Measurements from ENCODE around the gene TMEM236.

Gene TMEM236

DNA sequence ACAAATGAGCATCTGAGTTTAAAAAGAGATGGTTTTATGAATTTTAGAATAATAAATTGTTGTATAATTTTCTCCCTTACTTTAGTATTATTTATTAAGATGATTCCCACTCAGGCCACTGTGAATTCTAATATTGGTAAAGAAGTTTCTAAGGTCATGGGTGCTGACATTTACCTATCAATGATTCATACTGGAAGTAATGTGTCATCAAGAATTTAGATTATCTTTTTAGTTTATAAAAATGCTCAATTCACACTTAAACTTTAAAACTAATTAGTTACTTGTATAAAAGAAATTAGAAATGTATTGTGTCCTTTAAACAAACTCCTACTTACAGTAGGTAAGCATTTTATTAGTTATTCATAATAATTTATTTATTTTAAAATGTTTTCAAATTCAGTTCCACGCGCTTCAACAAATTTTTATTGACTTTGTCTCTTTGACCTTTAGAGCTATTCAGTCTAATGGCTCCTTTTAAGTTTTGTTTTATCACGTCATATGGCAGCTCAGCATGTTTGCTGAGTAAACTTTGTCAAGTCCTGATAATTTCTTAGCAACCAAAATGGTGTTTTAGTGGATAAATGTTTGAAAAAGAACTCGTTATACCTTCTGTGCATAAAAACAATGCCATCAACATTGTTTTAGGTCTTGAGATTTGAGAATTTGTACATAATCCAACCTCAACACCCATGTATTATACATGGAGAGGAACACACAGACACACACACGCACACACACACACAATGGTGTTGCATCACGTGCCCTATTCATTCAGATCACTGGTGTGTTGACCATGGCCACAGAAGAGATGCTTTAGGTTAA lies 42.0 kb downstream of the TMEM236 start:
- TF ChIP-seq RAD21 (IDR thresholded peaks at IDR 0.05; ENCODE audit: low read depth) (no peak), EGR1 (IDR thresholded peaks at IDR 0.05) (no peak)
- TF ChIP-seq, protein P1, sequence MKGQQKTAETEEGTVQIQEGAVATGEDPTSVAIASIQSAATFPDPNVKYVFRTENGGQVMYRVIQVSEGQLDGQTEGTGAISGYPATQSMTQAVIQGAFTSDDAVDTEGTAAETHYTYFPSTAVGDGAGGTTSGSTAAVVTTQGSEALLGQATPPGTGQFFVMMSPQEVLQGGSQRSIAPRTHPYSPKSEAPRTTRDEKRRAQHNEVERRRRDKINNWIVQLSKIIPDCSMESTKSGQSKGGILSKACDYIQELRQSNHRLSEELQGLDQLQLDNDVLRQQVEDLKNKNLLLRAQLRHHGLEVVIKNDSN (IDR thresholded peaks at IDR 0.05) = no peak

DNA sequence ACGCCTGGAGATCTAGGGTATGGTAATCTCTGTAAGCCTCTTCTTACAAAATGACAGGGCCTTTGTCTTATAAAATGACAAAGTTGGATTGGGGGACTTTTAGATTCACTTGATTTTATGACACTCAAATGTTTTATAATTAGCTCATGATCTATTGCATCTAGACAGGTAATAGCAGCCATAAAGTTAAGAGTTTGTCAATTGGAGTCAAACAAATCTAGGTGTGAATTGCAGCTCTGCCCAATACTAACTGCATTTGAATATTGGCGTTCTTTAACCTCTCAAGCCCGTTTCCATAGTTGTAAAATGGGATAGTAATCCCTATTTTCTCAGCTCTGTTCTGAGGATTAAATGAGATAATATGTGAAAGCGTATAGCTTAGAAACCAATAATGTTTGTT lies 43.1 kb downstream of the TMEM236 start:
- TF ChIP-seq, protein P2, sequence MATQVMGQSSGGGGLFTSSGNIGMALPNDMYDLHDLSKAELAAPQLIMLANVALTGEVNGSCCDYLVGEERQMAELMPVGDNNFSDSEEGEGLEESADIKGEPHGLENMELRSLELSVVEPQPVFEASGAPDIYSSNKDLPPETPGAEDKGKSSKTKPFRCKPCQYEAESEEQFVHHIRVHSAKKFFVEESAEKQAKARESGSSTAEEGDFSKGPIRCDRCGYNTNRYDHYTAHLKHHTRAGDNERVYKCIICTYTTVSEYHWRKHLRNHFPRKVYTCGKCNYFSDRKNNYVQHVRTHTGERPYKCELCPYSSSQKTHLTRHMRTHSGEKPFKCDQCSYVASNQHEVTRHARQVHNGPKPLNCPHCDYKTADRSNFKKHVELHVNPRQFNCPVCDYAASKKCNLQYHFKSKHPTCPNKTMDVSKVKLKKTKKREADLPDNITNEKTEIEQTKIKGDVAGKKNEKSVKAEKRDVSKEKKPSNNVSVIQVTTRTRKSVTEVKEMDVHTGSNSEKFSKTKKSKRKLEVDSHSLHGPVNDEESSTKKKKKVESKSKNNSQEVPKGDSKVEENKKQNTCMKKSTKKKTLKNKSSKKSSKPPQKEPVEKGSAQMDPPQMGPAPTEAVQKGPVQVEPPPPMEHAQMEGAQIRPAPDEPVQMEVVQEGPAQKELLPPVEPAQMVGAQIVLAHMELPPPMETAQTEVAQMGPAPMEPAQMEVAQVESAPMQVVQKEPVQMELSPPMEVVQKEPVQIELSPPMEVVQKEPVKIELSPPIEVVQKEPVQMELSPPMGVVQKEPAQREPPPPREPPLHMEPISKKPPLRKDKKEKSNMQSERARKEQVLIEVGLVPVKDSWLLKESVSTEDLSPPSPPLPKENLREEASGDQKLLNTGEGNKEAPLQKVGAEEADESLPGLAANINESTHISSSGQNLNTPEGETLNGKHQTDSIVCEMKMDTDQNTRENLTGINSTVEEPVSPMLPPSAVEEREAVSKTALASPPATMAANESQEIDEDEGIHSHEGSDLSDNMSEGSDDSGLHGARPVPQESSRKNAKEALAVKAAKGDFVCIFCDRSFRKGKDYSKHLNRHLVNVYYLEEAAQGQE (IDR thresholded peaks at IDR 0.05; ENCODE audit: low read depth) = no peak
- TF ChIP-seq, protein P3, sequence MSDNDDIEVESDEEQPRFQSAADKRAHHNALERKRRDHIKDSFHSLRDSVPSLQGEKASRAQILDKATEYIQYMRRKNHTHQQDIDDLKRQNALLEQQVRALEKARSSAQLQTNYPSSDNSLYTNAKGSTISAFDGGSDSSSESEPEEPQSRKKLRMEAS (IDR thresholded peaks at IDR 0.05) = no peak
- TF ChIP-seq RAD21 (IDR thresholded peaks at IDR 0.05; ENCODE audit: low read depth) = no peak
- no peak for TF ChIP-seq TEAD4 (IDR thresholded peaks at IDR 0.05)
- no peak for TF ChIP-seq CEBPB (IDR thresholded peaks at IDR 0.05)
- TF ChIP-seq TCF12 (IDR thresholded peaks at IDR 0.05; ENCODE audit: low read depth) = no peak

DNA sequence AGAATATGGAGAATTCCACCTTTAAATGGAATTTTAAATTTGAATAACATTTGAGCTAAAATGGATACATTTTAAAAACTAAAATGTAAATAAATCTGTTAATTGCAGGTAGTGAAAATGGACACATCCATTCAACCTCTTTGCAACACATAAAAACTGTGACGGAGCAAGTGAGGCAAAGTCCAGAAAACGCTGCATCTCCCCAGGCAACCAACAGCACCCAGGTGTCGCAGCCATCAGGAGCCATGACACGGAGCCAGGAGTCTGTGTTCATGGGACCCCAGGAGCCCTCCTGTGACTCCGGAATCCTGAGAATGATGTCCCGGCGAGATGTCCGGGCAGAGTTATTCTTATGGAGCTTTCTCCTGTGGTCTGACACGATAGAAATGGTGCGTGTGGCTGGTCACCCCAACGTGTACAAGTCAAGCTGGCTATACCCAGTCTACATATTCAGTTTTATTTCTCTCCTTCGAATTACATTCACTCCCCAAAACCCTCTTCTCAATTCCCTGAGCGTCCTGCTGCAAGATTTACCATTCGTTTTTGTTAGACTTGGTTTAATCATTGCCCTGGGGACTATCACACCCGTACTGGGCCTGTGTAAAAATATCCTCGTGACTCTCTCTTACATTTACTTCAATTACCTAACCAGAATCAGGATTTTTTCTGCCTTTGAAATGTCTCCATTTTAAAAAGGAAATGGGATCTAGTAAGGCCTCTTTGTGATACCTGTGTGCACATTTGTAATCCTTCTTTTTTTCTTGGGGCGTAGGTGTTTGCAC lies 44.0 kb downstream of the TMEM236 start:
- no peak for TF ChIP-seq RAD21 (IDR thresholded peaks at IDR 0.05; ENCODE audit: low read depth)
- no peak for TF ChIP-seq TAF1 (IDR thresholded peaks at IDR 0.05; ENCODE audit: low read depth)
- no peak for TF ChIP-seq ZBTB7A (IDR thresholded peaks at IDR 0.05; ENCODE audit: low read depth)
- TF ChIP-seq FOXM1 (IDR thresholded peaks at IDR 0.05; ENCODE audit: borderline replicate concordance, low read depth) = no peak
- no peak for TF ChIP-seq TEAD4 (IDR thresholded peaks at IDR 0.05)
- TF ChIP-seq, protein P2 (IDR thresholded peaks at IDR 0.05; ENCODE audit: low read depth) = no peak
- no peak for TF ChIP-seq EP300 (IDR thresholded peaks at IDR 0.05; ENCODE audit: borderline replicate concordance)
- no peak for TF ChIP-seq TCF12 (IDR thresholded peaks at IDR 0.05; ENCODE audit: low read depth)
- TF ChIP-seq CEBPB (IDR thresholded peaks at IDR 0.05) = no peak
- no peak for TF ChIP-seq YY1 (IDR thresholded peaks at IDR 0.05; ENCODE audit: low read depth)
- TF ChIP-seq NFIC (IDR thresholded peaks at IDR 0.05) = no peak
- TF ChIP-seq, protein P3 (IDR thresholded peaks at IDR 0.05) = no peak
- no peak for TF ChIP-seq CREB1 (IDR thresholded peaks at IDR 0.05; ENCODE audit: low read depth)
- TF ChIP-seq, protein P1 (IDR thresholded peaks at IDR 0.05) = no peak
- TF ChIP-seq EGR1 (IDR thresholded peaks at IDR 0.05) = no peak

DNA sequence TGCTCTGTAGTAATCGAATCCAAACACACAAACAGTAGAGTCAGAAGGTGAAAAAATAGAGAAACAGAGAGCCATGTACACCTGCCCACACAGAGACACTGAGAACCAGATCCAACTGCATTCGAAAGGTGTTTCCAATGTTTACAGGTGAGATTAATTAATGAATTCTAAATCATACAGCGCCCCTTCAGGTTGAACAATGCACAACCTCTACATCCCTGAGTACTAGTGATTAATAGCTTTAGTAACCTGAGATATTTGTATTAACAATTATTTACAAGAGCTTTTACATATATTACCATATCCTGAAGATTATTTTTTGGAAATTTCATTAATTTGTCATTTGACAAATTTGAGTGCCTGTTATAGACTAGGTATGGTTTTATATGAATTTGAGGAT lies 49.5 kb downstream of the TMEM236 start:
- no peak for TF ChIP-seq TEAD4 (IDR thresholded peaks at IDR 0.05)
- TF ChIP-seq CREB1 (IDR thresholded peaks at IDR 0.05; ENCODE audit: low read depth) = no peak
- TF ChIP-seq, protein P2 (IDR thresholded peaks at IDR 0.05; ENCODE audit: low read depth) = no peak
- no peak for TF ChIP-seq YY1 (IDR thresholded peaks at IDR 0.05; ENCODE audit: low read depth)
- no peak for TF ChIP-seq TCF12 (IDR thresholded peaks at IDR 0.05; ENCODE audit: low read depth)
- no peak for TF ChIP-seq NFIC (IDR thresholded peaks at IDR 0.05)
- no peak for TF ChIP-seq FOXM1 (IDR thresholded peaks at IDR 0.05; ENCODE audit: borderline replicate concordance, low read depth)
- TF ChIP-seq CEBPB (IDR thresholded peaks at IDR 0.05) = no peak
- no peak for TF ChIP-seq ZBTB7A (IDR thresholded peaks at IDR 0.05; ENCODE audit: low read depth)
- no peak for TF ChIP-seq TAF1 (IDR thresholded peaks at IDR 0.05; ENCODE audit: low read depth)
- TF ChIP-seq, protein P3 (IDR thresholded peaks at IDR 0.05) = no peak
- TF ChIP-seq, protein P1 (IDR thresholded peaks at IDR 0.05) = no peak
- TF ChIP-seq EP300 (IDR thresholded peaks at IDR 0.05; ENCODE audit: borderline replicate concordance) = no peak

Measured in Ishikawa (cell line).